SJSA1 (cell line): ENCODE data around the gene GRB14. TPM values are rescaled to one million over a fixed set of nuclear protein-coding genes. Genes with fewer than 3 reads are reported as not detected.
"Not testable (repeated sequence)": the region's sequence is repeated elsewhere in the genome, so short reads cannot be mapped to it uniquely, and the experiment has no call there.

ENCODE experiments used
- DNase-seq, 2 experiments: peaks; one replicate each; pipeline ENCODE4 v3.0.0-alpha.2; 2015 to 2020; ENCODE audit warnings: low spot score in 2 of 2, low read depth in 1 of 2
- H3K27ac ChIP-seq: fragments of 250-450 bp; sonication (Bioruptor Pico); 2 replicates; pipeline ENCODE4 v1.5.1; 2020; ENCODE audit warnings: mild to moderate bottlenecking, moderate library complexity
- H3K27me3 ChIP-seq: fragments of 250-450 bp; sonication (Bioruptor Pico); replicated peaks from 2 replicates; pipeline ENCODE4 v1.5.1; 2020; ENCODE audit warnings: mild to moderate bottlenecking, moderate library complexity
- H3K36me3 ChIP-seq: fragments of 250-450 bp; sonication (Bioruptor Pico); 2 replicates; pipeline ENCODE4 v1.5.1; 2020; ENCODE audit warnings: mild to moderate bottlenecking
- H3K4me1 ChIP-seq: fragments of 250-450 bp; sonication (Bioruptor Pico); replicated peaks from 2 replicates; pipeline ENCODE4 v1.6.1; 2021; ENCODE audit warnings: mild to moderate bottlenecking
- H3K4me3 ChIP-seq: fragments of 250-450 bp; sonication (Bioruptor Pico); 2 replicates; pipeline ENCODE4 v1.5.1; 2020; ENCODE audit warnings: mild to moderate bottlenecking
- H3K9me3 ChIP-seq: fragments of 250-450 bp; sonication (Bioruptor Pico); replicated peaks from 2 replicates; pipeline ENCODE4 v1.5.1; 2020; ENCODE audit warnings: mild to moderate bottlenecking
- total RNA-seq: library from RNA; depleted of rRNA; stranded (reverse); fragments of >200 nt; shearing (Covaris generic); gene quantifications from 2 replicates; pipeline ENCODE4 v1.2.3, GENCODE V29; 2014

Gene GRB14
- total RNA-seq, 1 experiment from 2014 or later: not detected

GRCh38 chr2:164478205-164478604 lies 143.1 kb downstream of the GRB14 start:
- H3K27me3 ChIP-seq: 0 out of 2 replicates have a peak, but pooled peaks cover 2% of the 10 kb centered on the region
- no peak overlapping the region for H3K4me3 ChIP-seq
- DNase-seq: no peak
- H3K36me3 ChIP-seq: no peaks in the 10 kb centered on the region
- no peaks in the 10 kb centered on the region for H3K9me3 ChIP-seq
- H3K4me1 ChIP-seq: no peaks in the 10 kb centered on the region
- no peak overlapping the region for H3K27ac ChIP-seq

GRCh38 chr2:164474873-164475272 lies 146.4 kb downstream of the GRB14 start:
- H3K4me1 ChIP-seq: no peaks in the 10 kb centered on the region
- H3K9me3 ChIP-seq: no peaks in the 10 kb centered on the region
- H3K36me3 ChIP-seq: no peaks in the 10 kb centered on the region
- no peak overlapping the region for H3K4me3 ChIP-seq
- DNase-seq: no peak
- H3K27ac ChIP-seq: no peak overlapping the region
- H3K27me3 ChIP-seq: 0 out of 2 replicates have a peak, but pooled peaks cover 5% of the 10 kb centered on the region

DNA sequence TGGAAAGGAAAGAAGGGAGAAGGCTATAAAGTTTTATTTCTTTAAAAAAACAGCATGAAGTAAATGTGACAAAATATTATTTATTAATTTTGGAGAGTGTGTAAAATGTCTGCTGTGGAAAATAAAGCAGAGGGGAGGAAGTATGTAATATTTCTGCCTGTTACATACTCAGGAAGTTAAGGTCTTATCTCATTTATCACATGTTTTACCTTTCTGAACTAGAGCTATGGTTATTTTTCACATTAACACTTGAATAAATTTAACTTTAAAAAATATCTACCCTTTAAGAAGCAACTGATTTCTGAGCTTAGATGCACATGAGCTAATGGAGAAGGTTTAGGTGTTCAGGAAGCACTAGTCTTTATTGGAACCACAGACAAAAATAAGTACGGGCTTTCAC lies 148.3 kb downstream of the GRB14 start:
- Histone ChIP-seq H3K9me3 (no peaks in the 10 kb centered on the region), H3K4me3 (no peak overlapping the region), H3K36me3 (no peaks in the 10 kb centered on the region), H3K27ac (no peak overlapping the region), H3K27me3 (0 out of 2 replicates have a peak, but pooled peaks cover 7% of the 10 kb centered on the region), H3K4me1 (no peaks in the 10 kb centered on the region)
- no peak for DNase-seq

DNA sequence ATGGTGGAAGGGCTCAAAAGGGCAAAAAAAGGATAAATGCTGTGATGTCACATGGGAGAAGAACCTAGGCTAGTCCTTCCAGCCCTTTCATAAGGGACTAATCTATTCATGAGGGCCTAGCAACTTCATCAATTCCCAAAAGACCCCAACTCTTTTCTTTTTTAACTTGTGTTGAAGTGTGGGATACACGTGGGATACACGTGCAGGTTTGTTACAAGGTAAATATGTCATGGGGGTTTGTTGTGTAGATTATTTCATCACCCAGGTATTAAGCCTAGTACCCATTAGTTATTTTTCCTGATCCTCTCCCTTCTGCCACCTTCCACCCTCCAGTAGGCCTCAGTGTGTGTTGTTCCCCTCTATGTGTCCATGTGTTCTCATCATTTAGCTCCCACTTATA lies 156.2 kb downstream of the GRB14 start:
- not testable (repeated sequence) for DNase-seq, H3K27me3 ChIP-seq, H3K4me3 ChIP-seq, H3K4me1 ChIP-seq, H3K27ac ChIP-seq, H3K9me3 ChIP-seq, H3K36me3 ChIP-seq

DNA sequence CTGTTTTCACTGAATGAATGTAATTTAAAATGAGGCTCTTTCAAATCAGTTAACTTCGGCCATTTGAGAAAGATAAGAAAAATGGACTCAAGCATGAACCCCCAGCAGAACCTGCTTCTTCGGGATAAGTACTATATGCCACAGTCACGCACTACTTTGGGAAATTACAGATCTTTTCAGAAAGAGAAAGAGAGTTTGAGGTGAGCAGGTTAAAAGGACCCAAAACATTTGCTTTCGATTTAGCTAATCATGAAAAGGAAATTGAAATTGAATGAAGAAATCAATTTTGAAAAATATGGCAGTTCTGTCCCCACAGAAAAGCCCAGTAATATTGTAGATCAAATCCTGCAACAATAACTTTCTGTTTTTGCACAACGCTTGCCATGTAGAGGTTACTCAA lies 156.9 kb downstream of the GRB14 start:
- Histone ChIP-seq H3K9me3 (no peaks in the 10 kb centered on the region), H3K4me1 (no peaks in the 10 kb centered on the region), H3K27me3 (0 out of 2 replicates have a peak, but pooled peaks cover 3% of the 10 kb centered on the region), H3K4me3 (no peak overlapping the region), H3K36me3 (no peaks in the 10 kb centered on the region), H3K27ac (no peak overlapping the region)
- DNase-seq: no peak

DNA sequence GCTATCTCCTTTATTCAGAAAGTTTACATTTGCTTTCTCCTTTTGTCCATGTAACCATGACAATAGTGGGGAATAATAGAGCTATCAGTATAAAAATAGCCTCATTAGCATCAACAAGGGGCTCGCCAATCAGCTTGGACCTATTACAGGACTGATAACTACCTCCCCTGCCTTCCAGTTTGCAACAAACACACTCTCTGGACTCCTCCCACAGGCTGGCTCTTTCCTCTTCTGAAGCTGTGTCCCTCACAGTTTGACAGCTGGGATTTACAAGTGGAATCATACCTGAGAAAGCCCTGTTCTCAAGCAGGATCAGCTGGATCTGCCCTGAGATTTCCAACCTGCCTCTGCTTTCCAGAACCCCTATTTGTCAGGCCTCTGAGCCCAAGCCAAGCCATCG lies 162.5 kb downstream of the GRB14 start:
- Histone ChIP-seq H3K4me1 (no peaks in the 10 kb centered on the region), H3K27ac (no peak overlapping the region), H3K27me3 (0 out of 2 replicates have a peak, but pooled peaks cover 3% of the 10 kb centered on the region), H3K36me3 (no peaks in the 10 kb centered on the region), H3K9me3 (no peaks in the 10 kb centered on the region), H3K4me3 (no peak overlapping the region)
- no peak for DNase-seq

DNA sequence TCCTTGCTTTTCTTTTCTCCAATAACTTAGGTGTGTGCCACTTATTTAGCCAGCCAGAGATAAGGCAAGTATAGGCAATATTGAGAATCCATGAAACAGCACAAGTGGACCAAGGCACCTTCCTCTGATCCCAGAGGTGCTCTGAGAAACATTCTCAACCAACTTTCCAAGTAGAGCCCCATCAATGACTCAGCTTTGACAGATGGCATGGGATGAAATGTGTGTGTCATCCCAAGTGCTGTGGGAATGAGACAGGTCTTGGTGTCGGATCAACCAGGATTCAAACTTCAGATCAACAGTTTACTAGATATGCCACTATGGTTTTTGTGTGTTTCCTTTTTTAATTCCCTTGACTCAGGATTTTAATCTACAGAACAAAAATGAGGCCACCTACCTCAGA lies 164.0 kb downstream of the GRB14 start:
- DNase-seq: no peak
- Histone ChIP-seq H3K36me3 (no peaks in the 10 kb centered on the region), H3K27ac (no peak overlapping the region), H3K4me3 (no peak overlapping the region), H3K4me1 (no peaks in the 10 kb centered on the region), H3K27me3 (no peaks in the 10 kb centered on the region), H3K9me3 (no peaks in the 10 kb centered on the region)

- no peaks in the 10 kb centered on the region for H3K4me1 ChIP-seq
- H3K9me3 ChIP-seq: no peaks in the 10 kb centered on the region
- H3K36me3 ChIP-seq: no peaks in the 10 kb centered on the region
- H3K27ac ChIP-seq: no peak overlapping the region
- H3K27me3 ChIP-seq: no peaks in the 10 kb centered on the region
- H3K4me3 ChIP-seq: no peak overlapping the region
- no peak for DNase-seq
Observed at GRCh38 chr2:164456619-164457018, 164.7 kb downstream of the GRB14 start.

- H3K36me3 ChIP-seq: no peaks in the 10 kb centered on the region
- no peaks in the 10 kb centered on the region for H3K27me3 ChIP-seq
- DNase-seq: no peak
- H3K9me3 ChIP-seq: no peaks in the 10 kb centered on the region
- no peak overlapping the region for H3K27ac ChIP-seq
- H3K4me1 ChIP-seq: no peaks in the 10 kb centered on the region
- H3K4me3 ChIP-seq: no peak overlapping the region
Observed at GRCh38 chr2:164453656-164454305, 167.5 kb downstream of the GRB14 start.

DNA sequence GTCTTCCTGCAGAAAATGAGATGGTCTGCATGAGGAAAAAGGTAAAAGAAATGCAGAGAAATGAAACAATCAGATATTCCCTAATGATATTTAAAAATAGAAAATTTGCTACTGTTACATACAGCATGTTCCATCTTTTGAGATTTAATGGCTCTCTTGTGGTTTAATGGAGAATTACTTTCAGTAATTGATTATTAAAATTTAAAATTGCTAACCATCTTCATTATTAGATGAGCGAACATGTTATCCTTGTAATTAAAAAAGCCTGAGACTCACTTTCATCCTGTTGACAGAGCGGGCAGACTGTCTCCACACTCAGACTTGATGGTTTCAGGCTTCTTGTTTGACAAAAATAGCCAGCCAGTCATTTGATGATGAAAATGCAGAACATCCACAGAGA lies 171.0 kb downstream of the GRB14 start:
- Histone ChIP-seq H3K36me3 (no peaks in the 10 kb centered on the region), H3K9me3 (no peaks in the 10 kb centered on the region), H3K27ac (no peak overlapping the region), H3K4me1 (no peaks in the 10 kb centered on the region), H3K27me3 (no peaks in the 10 kb centered on the region), H3K4me3 (no peak overlapping the region)
- DNase-seq: no peak

- no peaks in the 10 kb centered on the region for H3K9me3 ChIP-seq
- H3K27me3 ChIP-seq: no peaks in the 10 kb centered on the region
- H3K4me3 ChIP-seq: no peak overlapping the region
- no peak for DNase-seq
- H3K4me1 ChIP-seq: no peaks in the 10 kb centered on the region
- H3K27ac ChIP-seq: no peak overlapping the region
- H3K36me3 ChIP-seq: no peaks in the 10 kb centered on the region
Observed at GRCh38 chr2:164449706-164450105, 171.6 kb downstream of the GRB14 start.

DNA sequence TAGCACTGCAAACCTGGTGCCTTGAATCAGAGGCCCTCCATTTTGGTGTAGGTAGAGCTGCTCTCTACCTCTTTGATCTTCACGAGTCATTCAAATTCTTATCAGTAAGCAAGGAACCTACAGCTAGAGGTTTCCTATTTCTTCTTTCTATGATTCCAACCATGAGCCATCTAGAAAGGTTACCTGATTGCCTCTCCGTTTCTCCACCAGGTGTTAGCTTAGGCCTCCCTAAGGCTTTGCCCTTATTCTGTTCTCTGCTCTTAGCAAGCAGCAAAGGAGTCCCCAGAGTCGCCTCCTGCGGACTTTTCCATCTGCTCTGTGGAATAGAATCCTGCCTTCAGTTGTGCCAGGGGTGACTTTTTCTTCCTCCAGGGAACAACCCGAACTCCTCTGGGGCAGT lies 173.6 kb downstream of the GRB14 start:
- Histone ChIP-seq H3K27ac (no peak overlapping the region), H3K36me3 (no peaks in the 10 kb centered on the region), H3K27me3 (no peaks in the 10 kb centered on the region), H3K9me3 (no peaks in the 10 kb centered on the region), H3K4me1 (no peaks in the 10 kb centered on the region), H3K4me3 (no peak overlapping the region)
- no peak for DNase-seq
